Stimulated activated CD8-positive, alpha-beta memory T cell treated with anti-CD3 and anti-CD28 coated beads, Interleukin-7, amount 100 ng/mL, for 1 hour (primary cell): ENCODE measurements around the gene TSPAN4.

ENCODE experiments used
- DNase-seq, 2 donors: peaks; one replicate each; pipeline ENCODE4 v3.0.0-alpha.2; 2020; ENCODE audit warnings: low read depth in 2 of 2

Gene TSPAN4

GRCh38 chr11:842370-843002 is at the start of gene TSPAN4, which contains the start of gene POLR2L:
Gene TSPAN4 (plus strand): TSS chr11:842852. CDS start chr11:850305, 7,453 bp downstream.
Gene POLR2L (minus strand): TSS chr11:842529. CDS start chr11:842508, 21 bp downstream.
- peak; percentile 75 to 82 for DNase-seq

DNA sequence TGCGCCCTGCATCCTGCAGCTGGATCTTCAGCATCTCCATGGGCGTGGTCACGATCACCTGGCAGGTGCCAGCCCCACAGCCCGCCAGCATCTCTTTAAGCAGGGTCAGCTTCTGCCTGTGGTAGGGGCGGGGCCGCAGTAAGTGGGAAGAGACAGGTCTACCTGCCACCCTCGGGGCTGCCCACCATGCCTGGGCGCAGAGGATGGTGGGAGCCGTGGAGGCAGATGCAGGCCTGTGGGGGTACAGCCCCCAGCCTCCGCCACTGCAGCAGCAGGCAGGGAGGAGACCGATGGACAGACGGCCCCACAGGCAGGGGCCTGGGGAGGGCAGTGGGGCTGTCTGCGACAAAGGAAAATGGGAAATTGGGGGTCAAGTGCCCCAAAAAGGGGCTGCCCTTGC is 49.8 kb upstream of the TSPAN4 start:
- no peak for DNase-seq

DNA sequence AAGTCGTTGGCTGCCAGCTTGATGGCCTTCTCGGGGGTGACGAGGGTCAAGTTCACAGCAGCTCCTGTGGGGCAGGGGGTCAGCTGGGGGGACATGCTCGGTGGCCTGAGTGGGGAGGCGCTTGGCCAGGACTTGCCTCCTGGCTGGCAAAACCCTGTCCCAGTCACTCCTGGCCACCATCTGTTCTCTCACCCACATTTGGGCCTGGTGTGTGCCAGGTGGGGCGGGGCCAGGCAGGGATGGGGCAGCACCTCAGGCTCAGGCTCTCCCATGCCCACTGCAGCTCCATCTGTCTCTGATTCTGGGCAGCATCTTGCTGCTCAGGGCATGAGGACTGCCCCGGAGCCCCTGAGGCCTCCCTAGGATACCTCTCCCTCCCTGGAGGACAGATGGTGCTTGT is 49.1 kb upstream of the TSPAN4 start:
- DNase-seq = no peak

- no peak for DNase-seq
Observed at GRCh38 chr11:794013-794765, 48.5 kb upstream of the TSPAN4 start.

- no peak for DNase-seq
Observed at GRCh38 chr11:794766-795633, 47.7 kb upstream of the TSPAN4 start.

DNA sequence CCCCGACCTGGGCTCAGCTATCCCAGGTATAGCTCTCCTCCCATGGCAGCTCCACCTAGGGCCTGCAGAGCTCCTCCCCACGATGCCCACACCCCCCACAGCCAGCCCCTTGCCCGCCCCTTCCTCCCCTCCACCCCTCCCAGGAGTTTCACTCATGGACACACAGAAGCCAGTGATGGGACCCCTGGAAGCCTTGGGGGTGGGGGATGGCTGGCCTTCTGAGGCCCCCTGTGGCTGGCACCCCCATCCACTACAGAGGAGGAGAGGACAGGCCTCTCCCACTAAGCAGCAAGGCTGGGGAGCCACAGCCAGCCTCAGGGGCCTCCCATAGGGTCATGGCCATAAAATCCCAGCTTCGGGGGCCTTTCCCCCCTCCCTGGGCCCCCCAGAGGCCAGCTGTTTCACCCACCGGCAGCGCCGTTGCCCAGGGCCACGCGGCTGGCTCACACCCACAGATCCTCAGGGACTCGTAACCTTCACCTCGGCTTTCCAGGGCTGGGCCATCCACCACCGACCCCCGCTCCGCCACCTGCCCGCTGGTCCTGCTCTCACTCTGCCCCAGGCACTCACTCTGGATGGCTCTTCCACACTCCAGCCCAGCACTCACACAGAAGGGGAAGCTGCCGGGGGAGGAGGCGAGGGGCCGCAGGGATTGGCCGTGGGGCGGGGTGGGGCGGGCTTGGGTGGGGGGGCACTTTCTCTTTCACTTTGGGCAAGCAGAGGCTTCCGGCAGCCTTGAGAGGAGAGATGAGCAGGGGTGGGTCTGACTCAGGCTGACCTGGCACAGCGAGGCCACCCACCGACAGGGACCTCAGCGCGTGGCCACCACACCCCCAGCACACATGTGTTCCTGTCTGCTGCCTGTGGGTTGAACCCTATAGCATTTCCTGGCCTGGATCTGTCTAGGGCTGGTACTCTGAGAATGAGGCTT is 46.8 kb upstream of the TSPAN4 start:
- DNase-seq = peak in 1 of 2 donors; percentile 44

DNA sequence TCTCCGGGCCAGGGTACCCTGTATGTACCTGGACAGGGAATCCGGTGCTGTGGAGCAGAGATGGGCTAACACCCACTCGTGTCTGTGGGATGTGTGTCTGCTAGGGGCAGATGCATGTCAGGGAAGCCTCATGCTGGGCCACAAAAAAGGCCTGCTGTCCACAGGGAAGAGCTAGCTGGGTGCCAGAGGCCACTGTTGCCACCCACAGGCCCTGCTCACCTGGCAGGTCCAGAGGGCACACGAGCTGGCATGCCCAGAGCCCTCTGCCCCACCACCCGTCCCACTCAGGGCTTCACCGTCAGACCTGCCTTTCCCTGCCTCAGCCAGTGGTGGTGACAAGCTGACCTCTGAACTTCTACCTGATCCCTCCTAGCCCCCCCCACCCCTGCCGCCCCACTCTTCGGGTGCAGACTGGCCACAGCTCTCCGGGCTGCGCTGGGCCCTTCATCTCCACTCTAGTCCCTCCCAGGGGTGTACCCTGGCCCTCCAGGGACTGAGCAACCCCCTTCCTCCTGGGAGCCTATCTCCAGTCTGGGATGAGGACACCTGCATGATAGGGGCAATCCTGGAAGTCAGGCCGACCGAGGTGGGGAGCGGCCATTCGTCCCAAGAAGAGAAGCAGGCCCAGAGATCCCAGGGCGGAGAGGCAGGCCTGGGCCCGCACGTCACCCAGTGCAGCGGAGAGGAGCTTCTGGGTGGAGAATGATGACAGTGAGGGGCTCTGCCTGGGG is 45.9 kb upstream of the TSPAN4 start:
- DNase-seq = no peak

GRCh38 chr11:797296-798092 is 45.2 kb upstream of the TSPAN4 start:
- DNase-seq = peak in 1 of 2 donors; percentile 43

GRCh38 chr11:798093-798713 is 44.4 kb upstream of the TSPAN4 start, which contains the start of gene SLC25A22:
Gene SLC25A22 (minus strand): TSS chr11:798281. CDS start chr11:795006, 3,275 bp downstream.
- DNase-seq = peak; percentile 72 to 78

DNA sequence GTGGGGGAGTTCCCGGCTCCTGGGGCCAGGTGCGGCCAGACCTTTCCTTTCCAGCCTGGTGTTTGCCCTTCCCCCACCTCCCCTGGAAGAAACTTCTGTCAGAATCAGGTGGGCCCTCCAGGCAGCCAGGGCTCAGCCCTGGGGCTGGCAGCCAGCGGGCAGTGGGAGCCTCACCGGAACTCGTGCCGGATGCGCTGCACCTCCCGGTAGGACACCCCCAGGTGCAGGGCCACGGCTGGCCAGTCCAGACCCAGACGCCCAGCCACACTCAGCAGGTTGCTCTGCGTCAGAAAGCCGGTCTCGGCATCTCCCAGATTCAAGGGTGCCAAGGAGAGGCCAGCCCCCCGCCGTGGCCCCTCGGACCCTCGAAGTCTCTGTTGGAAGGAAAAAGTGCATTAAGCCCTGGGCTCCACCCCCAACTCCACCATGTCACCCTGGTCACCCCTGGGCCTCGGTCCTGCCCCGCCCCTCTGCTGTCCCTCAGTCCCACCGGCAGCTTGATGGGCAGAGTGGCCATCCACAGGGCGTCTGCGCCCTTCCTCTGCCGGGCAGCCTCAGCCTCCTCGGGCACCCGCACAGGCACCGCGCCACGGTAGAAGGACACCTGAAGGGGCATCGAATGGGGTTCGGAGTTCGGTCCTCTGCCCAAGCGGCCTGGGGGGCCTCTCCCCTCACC is 42.9 kb upstream of the TSPAN4 start:
- DNase-seq = no peak

GRCh38 chr11:800473-800872 is 42.2 kb upstream of the TSPAN4 start:
- no peak for DNase-seq

DNA sequence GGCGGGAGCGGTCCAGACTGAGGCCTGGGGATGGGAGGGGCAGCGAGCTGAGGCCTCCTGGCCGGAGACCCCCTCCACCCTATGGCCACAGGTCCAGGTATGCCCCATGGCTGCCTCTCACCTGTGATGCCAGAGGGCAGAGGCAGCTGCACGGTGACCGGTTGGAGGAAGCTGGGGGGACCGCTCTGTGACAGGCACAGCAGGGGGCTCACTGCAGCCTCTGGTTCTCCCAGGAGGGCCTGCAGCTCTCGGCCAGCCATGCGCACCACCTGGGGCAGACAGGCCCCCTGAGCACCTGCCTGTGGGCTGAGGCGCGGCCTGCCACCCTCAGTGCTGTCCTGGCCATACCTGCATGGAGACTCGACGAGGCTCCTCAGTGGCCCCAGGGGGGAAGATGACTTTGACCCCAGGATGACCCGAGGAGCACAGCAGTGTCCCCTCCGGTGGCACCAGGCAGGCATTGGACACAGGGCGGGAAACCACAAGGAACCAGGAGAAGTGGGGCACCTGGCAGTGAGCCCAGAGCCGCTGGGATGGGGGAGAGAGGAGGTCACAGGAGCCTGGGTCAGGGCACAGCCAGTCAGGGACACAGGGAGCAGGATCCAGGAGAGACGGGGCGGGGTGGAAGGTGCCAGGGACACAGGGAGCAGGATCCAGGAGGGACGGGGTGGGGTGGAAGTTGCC is 41.4 kb upstream of the TSPAN4 start:
- DNase-seq = no peak

DNA sequence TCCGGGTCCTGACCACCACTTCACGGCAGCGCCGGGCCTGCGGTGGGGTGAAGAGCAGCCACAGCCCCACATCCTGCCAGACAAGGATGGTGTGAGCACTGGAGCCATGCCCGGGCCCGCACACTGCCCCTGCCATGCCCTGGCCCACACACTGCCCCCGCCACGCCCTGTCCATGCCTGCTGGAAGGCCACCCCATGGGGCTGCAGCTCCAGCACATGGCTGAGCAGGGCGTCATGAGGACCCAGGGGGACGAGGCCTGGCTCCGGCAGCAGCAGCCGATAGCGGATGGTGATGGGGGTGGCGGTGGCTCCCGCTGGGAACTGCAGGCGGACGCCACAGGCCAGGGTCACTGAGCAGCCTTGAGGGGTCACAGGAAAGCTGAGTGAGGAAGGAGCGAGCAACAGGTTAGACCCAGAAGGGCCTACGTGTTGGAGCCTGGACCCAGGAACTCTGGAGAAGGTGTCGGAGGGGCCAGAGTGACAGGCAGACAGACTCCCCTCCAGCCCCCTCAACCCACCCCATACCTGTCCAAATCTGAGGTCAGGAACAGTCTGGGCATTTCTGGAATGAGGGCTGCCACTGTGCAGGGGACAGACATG is 40.5 kb upstream of the TSPAN4 start:
- no peak for DNase-seq

DNA sequence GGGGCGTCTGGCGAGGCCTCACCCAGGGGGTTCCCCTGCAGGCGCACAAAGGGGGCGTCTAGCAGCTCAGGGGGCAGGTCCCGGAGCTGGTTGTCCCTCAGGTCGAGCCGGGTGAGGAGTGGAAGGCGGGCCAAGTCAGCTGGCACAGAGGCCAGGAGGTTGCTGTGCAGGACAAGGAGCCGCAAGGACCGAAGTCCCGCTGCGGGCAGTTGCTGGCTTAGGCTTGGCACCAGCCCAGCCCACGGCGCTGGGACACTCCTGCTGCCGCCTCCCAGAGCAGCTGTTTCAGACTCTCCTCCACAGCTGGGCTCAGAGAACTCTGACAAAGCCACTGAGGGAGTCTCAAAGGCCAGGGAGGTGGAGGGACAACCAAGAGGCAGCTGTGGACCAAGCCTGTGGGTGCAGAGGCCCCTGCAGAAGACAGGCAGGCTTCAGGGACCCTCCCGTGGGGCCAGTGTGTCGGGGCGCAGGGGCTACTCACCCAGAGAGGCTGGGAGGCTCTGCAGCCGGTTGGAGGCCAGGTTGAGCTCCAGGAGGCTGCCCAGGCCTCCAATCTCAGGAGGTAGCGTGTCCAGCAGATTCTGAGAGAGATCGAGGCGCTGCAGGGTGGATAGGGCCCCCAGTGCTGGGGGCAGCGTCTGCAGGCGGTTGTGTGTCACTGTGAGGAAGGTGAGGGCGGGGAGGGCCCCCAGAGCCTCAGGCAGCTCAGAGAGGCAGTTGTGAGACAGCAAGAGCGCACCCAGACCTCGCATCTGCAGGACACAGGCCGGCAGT is 39.8 kb upstream of the TSPAN4 start:
- no peak for DNase-seq

DNA sequence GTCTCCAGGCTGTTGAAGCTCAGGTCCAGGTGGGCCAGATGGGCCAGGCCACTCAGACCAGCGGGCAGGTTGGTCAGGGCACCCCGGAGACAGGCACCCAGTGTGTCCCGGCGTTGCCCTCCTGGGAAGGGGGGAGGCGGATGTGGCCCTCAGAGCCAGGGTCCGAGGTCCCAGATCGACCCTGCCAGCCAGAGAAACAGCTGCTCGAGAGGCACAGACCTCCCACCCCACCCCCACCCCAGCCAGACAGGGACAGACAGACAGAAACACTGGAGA is 39.2 kb upstream of the TSPAN4 start:
- no peak for DNase-seq

- no peak for DNase-seq
Observed at GRCh38 chr11:803770-804598, 38.7 kb upstream of the TSPAN4 start.
